Left lung (tissue), 10 donors: ENCODE measurements around the gene ARFRP1. TPM values are rescaled to one million over a fixed set of nuclear protein-coding genes. Genes with fewer than 3 reads are reported as not detected.
"Not testable (repeated sequence)": the region's sequence is repeated elsewhere in the genome, so short reads cannot be mapped to it uniquely, and the experiment has no call there.

Experiments
- ATAC-seq: fragments of 200-7000 bp; cut with Tn5 transposase; one replicate; pipeline ENCODE4 v1.9.1; 2020; ENCODE audit warnings: moderate library complexity
- DNase-seq, 4 donors: peaks; one replicate each; pipeline ENCODE4 v3.0.0-alpha.2; 2013 to 2020
- H3K27ac ChIP-seq, 2 donors: fragments of 200-600 bp; sonication (generic) in 1 of 2; one replicate each; pipeline versions ENCODE4 v1.5.0 to v1.8.0; 2020 to 2021
- H3K27me3 ChIP-seq, 2 donors: fragments of 200-600 bp; sonication (generic) in 1 of 2; one replicate each; pipeline versions ENCODE4 v1.5.0 to v1.8.0; 2020 to 2021
- H3K36me3 ChIP-seq, 2 donors: fragments of 200-600 bp; sonication (generic) in 1 of 2; one replicate each; pipeline versions ENCODE4 v1.5.0 to v1.8.0; 2020 to 2021
- H3K4me1 ChIP-seq, 2 donors: fragments of 200-600 bp; one replicate each; pipeline ENCODE4 v1.8.0; 2021
- H3K4me3 ChIP-seq, 2 donors: fragments of 200-600 bp; sonication (generic) in 1 of 2; one replicate each; pipeline versions ENCODE4 v1.5.0 to v1.8.0; 2020 to 2021; ENCODE audit warnings: mild to moderate bottlenecking in 1 of 2
- H3K9me3 ChIP-seq, 2 donors: fragments of 200-600 bp; sonication (generic) in 1 of 2; one replicate each; pipeline versions ENCODE4 v1.5.0 to v1.8.0; 2020 to 2021
- intact Hi-C, 2 donors: fragments of 100-400 bp; cut with DNase I; formaldehyde crosslinking; loops; one replicate each; pipeline versions ENCODE4 v1.11.2 to v1.14.2; 2022
- polyA plus RNA-seq, 6 donors: library from polyadenylated mRNA; unstranded; fragments of 120-200 nt; gene quantifications; one replicate each; pipeline ENCODE4 v1.2.1, GENCODE V29; 2013; ENCODE audit not compliant: insufficient read length in 6 of 6
- total RNA-seq, 2 donors: library from RNA; stranded (reverse); fragmentation: NEBNext Ultra II Directional; extraction: Animal tissue kit (Norgen Biotek cat#: 25700); gene quantifications; one replicate each; pipeline ENCODE4 v1.2.1, GENCODE V29; 2021
- TF ChIP-seq, protein P1 (sequence below), 2 donors: fragments of 200-600 bp; sonication (generic) in 1 of 2; IDR thresholded peaks; one replicate each; pipeline versions ENCODE4 v1.5.0 to v1.8.0; 2021; ENCODE audit warnings: antibody characterized with exemption in 2 of 2
- donor health status: DM: no; HTN: yes; CAD: no.
- donor health status: DM: no; HTN: no; CAD: no.

The ARFRP1 gene
- total and polyA plus RNA-seq, 8 donors: 29.1 to 46.9 (median 32.8) TPM

DNA sequence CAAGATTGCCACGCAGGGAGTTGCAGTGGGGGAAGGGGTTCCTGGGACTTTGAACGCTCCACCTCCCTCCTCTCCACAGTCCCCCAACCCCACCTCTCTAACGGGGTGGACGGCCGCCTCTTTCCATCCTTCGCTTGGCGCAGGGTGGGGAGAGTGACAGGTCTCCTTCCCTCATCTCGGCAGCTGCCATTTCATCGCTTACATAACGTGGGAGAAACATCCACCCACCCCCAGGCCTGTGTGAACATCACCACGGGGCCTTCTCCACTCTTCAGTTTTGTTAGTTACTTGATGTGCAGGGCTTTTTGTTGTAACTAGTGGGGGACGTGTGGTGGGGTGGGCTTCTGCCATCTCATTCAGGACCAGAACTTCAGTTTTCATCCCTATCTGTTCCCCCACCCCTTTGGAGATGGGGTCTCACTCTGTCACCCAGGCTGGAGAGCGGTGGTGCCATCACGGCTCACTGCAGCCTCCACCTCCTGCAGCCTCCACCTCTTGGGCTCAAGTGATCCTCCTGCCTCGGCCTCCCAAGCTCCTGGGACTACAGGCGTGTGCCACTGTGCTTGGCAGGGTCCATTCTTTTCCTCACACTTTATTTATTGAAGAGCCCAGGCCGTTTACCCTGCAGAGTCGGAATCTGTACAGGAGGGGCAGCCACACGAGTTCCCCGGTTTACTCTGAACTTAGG lies 32.0 kb downstream of the ARFRP1 start:
- no peaks in the 10 kb centered on the region for H3K9me3 ChIP-seq
- no peak overlapping the region for H3K4me3 ChIP-seq
- no peaks in the 10 kb centered on the region for H3K4me1 ChIP-seq
- DNase-seq (no peak), ATAC-seq (no peak)
- TF ChIP-seq, protein P1, sequence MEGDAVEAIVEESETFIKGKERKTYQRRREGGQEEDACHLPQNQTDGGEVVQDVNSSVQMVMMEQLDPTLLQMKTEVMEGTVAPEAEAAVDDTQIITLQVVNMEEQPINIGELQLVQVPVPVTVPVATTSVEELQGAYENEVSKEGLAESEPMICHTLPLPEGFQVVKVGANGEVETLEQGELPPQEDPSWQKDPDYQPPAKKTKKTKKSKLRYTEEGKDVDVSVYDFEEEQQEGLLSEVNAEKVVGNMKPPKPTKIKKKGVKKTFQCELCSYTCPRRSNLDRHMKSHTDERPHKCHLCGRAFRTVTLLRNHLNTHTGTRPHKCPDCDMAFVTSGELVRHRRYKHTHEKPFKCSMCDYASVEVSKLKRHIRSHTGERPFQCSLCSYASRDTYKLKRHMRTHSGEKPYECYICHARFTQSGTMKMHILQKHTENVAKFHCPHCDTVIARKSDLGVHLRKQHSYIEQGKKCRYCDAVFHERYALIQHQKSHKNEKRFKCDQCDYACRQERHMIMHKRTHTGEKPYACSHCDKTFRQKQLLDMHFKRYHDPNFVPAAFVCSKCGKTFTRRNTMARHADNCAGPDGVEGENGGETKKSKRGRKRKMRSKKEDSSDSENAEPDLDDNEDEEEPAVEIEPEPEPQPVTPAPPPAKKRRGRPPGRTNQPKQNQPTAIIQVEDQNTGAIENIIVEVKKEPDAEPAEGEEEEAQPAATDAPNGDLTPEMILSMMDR (IDR thresholded peaks at IDR 0.05): no peak
- no peaks in the 10 kb centered on the region for H3K27me3 ChIP-seq
- H3K27ac ChIP-seq: no peak overlapping the region
- intact Hi-C loops: no loop called here
- H3K36me3 ChIP-seq: peaks cover 0 to 84% of the 10 kb centered on the region in 2 donors

- Histone ChIP-seq H3K9me3 (no peaks in the 10 kb centered on the region), H3K27ac (no peak overlapping the region), H3K4me3 (no peak overlapping the region), H3K36me3 (peaks cover 0 to 71% of the 10 kb centered on the region in 2 donors), H3K4me1 (no peaks in the 10 kb centered on the region), H3K27me3 (no peaks in the 10 kb centered on the region)
- TF ChIP-seq, protein P1 (IDR thresholded peaks at IDR 0.05): no peak
- DNase-seq: peak in 1 of 4 donors; percentile 39
- intact Hi-C loops: no loop called here
- no peak for ATAC-seq
Observed at GRCh38 chr20:63673951-63674350, 33.8 kb downstream of the ARFRP1 start.

DNA sequence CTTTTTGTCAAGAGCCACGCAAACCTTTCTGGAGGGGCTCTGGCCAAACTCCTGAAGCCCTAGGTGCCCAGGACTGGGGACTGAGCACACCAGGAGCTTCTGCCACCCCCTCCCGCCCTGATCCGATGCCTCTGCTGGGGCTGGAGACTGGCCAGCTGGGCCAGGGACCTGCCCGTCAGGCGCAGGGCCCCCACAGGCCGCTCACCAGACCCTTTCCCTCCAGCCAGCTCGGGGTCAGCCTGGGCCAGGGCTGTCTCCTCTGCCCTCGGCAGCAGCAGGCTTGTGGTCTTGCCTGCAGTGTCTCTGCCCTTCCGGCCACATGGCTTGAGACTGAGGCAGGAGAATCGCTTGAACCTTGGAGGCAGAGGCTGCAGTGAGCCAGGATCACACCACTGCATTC lies 35.1 kb downstream of the ARFRP1 start:
- intact Hi-C loops: no loop called here
- TF ChIP-seq, protein P1 (IDR thresholded peaks at IDR 0.05): no peak
- no peak overlapping the region for H3K27ac ChIP-seq
- no peak overlapping the region for H3K4me3 ChIP-seq
- H3K27me3 ChIP-seq: no peaks in the 10 kb centered on the region
- no peak for DNase-seq
- H3K9me3 ChIP-seq: no peaks in the 10 kb centered on the region
- no peaks in the 10 kb centered on the region for H3K4me1 ChIP-seq
- ATAC-seq: no peak
- peaks cover 0 to 75% of the 10 kb centered on the region in 2 donors for H3K36me3 ChIP-seq

- ATAC-seq, intact Hi-C loops, DNase-seq, H3K27me3 ChIP-seq, H3K4me3 ChIP-seq, H3K4me1 ChIP-seq, H3K9me3 ChIP-seq, H3K27ac ChIP-seq: not testable (repeated sequence)
- peaks cover 0 to 77% of the 10 kb centered on the region in 2 donors for H3K36me3 ChIP-seq
Observed at GRCh38 chr20:63671695-63672094, 36.1 kb downstream of the ARFRP1 start.

GRCh38 chr20:63668351-63668750 lies 39.4 kb downstream of the ARFRP1 start:
- H3K4me1 ChIP-seq: no peaks in the 10 kb centered on the region
- DNase-seq (peak in 1 of 4 donors; percentile 63), ATAC-seq (no peak)
- peaks cover 0 to 74% of the 10 kb centered on the region in 2 donors for H3K36me3 ChIP-seq
- no peaks in the 10 kb centered on the region for H3K9me3 ChIP-seq
- no peak overlapping the region for H3K27ac ChIP-seq
- TF ChIP-seq, protein P1 (IDR thresholded peaks at IDR 0.05): no peak
- intact Hi-C loops: no loop called here
- H3K27me3 ChIP-seq: no peaks in the 10 kb centered on the region
- H3K4me3 ChIP-seq: no peak overlapping the region

DNA sequence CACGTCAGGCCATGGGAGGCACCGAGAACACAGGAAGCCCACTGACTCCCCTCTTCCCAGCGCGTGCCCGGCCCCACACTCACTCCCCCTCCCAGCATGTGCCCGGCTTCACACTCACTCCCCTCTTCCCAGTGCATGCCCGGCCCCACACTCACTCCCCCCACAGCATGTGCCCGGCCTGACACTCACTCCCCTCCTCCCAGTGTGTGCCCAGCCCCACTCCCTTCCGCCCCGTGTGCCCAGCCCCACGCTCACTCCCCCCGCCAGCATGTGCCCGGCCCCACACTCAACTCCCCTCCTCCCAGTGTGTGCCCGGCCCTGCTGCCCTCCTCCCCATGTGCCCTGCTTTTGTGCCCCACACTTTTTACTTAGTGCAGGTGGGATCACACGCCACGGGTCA lies 39.9 kb downstream of the ARFRP1 start:
- Histone ChIP-seq H3K4me3 (no peak overlapping the region), H3K36me3 (peaks cover 0 to 74% of the 10 kb centered on the region in 2 donors), H3K9me3 (no peaks in the 10 kb centered on the region), H3K27ac (no peak overlapping the region), H3K27me3 (no peaks in the 10 kb centered on the region), H3K4me1 (no peaks in the 10 kb centered on the region)
- DNase-seq (peak in 1 of 4 donors; percentile 44), ATAC-seq (no peak)
- TF ChIP-seq, protein P1 (IDR thresholded peaks at IDR 0.05): no peak
- intact Hi-C loops: no loop called here
